ENCODE data around the gene STIM2.

STIM2 gene

DNA sequence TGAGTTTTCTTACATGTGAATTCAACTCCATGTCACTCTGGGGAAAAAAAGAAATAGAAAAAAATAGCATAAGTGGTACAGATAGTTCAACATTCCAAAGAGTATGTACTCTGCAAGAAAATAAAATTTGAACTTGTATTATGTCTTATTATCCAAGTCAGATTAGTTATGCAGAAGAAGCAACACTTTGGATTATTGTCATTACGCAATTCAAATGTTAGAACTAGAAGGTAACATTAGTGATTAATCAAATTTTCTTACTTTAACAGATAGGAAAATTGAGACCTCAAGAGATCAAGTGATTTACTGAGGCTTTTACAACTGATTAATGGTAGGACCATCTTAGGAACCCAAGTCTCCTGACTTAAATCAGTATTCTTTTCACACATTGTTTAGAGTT is 159.1 kb downstream of the STIM2 start:
- H3K4me3 ChIP-seq (ENCODE audit: low read depth in 1 of 2, low read length in 2 of 2), result no peak overlapping the region
- no peak for DNase-seq
- no peak for TF ChIP-seq EZH2 (IDR thresholded peaks at IDR 0.05; ENCODE audit: borderline replicate concordance, low read depth, low read length, severe bottlenecking)
- TF ChIP-seq, protein P1, sequence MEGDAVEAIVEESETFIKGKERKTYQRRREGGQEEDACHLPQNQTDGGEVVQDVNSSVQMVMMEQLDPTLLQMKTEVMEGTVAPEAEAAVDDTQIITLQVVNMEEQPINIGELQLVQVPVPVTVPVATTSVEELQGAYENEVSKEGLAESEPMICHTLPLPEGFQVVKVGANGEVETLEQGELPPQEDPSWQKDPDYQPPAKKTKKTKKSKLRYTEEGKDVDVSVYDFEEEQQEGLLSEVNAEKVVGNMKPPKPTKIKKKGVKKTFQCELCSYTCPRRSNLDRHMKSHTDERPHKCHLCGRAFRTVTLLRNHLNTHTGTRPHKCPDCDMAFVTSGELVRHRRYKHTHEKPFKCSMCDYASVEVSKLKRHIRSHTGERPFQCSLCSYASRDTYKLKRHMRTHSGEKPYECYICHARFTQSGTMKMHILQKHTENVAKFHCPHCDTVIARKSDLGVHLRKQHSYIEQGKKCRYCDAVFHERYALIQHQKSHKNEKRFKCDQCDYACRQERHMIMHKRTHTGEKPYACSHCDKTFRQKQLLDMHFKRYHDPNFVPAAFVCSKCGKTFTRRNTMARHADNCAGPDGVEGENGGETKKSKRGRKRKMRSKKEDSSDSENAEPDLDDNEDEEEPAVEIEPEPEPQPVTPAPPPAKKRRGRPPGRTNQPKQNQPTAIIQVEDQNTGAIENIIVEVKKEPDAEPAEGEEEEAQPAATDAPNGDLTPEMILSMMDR (IDR thresholded peaks at IDR 0.05; ENCODE audit: borderline replicate concordance, extremely low read depth, low read length, poor library complexity, severe bottlenecking), result no peak
- peaks cover 61% of the 10 kb centered on the region for H3K36me3 ChIP-seq (ENCODE audit: insufficient read depth, low read length)
- H3K9ac ChIP-seq (ENCODE audit: low read depth, low read length), result no peak overlapping the region
- no peaks in the 10 kb centered on the region for H3K79me2 ChIP-seq (ENCODE audit: insufficient read depth, low read length)
- H3K27me3 ChIP-seq (ENCODE audit: insufficient read depth, low read length, poor library complexity), result no peaks in the 10 kb centered on the region
- H4K20me1 ChIP-seq (ENCODE audit: insufficient read depth, low read length), result no peaks in the 10 kb centered on the region; the same call in 1 of the 2 replicates
- no peak for ATAC-seq (ENCODE audit: insufficient read depth, low read depth)
- H3K4me1 ChIP-seq (ENCODE audit: insufficient read depth, low read length), result peaks cover 6% of the 10 kb centered on the region
- H3K9me3 ChIP-seq (ENCODE audit: insufficient read depth, low read length, severe bottlenecking), result no peaks in the 10 kb centered on the region
- H2AFZ ChIP-seq (ENCODE audit: low read depth, low read length), result no peak overlapping the region
- no peak overlapping the region for H3K4me2 ChIP-seq (ENCODE audit: insufficient read depth, low read length)
- no peak overlapping the region for H3K27ac ChIP-seq (ENCODE audit: low read length)

GRCh38 chr4:27020203-27020602 is 159.6 kb downstream of the STIM2 start:
- no peak overlapping the region for H3K9ac ChIP-seq (ENCODE audit: low read depth, low read length)

DNA sequence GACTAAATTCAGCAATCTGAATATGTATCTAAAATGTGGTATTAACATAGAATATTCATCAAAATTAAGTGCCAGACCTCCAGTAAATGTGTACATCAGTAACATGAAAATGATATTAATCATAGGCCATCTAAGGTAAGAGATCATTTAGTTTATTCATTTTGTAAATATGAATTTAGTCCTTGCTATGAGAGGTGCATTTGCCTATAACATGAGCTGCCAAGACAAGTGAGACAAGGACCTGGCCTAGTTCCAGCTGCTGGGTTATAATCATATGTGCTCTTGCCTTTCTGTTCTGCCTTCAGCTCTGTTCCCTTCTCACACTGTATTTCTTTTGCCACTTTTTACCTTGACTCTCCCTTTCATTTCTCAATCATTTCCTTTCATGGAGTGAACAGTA is 160.0 kb downstream of the STIM2 start:
- H3K9ac ChIP-seq (ENCODE audit: low read depth, low read length), result no peak overlapping the region
- H3K36me3 ChIP-seq (ENCODE audit: insufficient read depth, low read length), result peaks cover 61% of the 10 kb centered on the region
- H3K9me3 ChIP-seq (ENCODE audit: insufficient read depth, low read length, severe bottlenecking), result no peaks in the 10 kb centered on the region
- no peaks in the 10 kb centered on the region for H3K79me2 ChIP-seq (ENCODE audit: insufficient read depth, low read length)
- H3K27ac ChIP-seq (ENCODE audit: low read length), result no peak overlapping the region
- no peak overlapping the region for H3K4me3 ChIP-seq (ENCODE audit: low read depth in 1 of 2, low read length in 2 of 2)
- H4K20me1 ChIP-seq (ENCODE audit: insufficient read depth, low read length), result no peaks in the 10 kb centered on the region; the same call in 1 of the 2 replicates
- no peak overlapping the region for H2AFZ ChIP-seq (ENCODE audit: low read depth, low read length)
- ATAC-seq (ENCODE audit: insufficient read depth, low read depth), result no peak
- no peak overlapping the region for H3K4me2 ChIP-seq (ENCODE audit: insufficient read depth, low read length)
- H3K4me1 ChIP-seq (ENCODE audit: insufficient read depth, low read length), result no peaks in the 10 kb centered on the region
- no peak for DNase-seq
- no peak for TF ChIP-seq EZH2 (IDR thresholded peaks at IDR 0.05; ENCODE audit: borderline replicate concordance, low read depth, low read length, severe bottlenecking)
- TF ChIP-seq, protein P1 (IDR thresholded peaks at IDR 0.05; ENCODE audit: borderline replicate concordance, extremely low read depth, low read length, poor library complexity, severe bottlenecking), result no peak
- H3K27me3 ChIP-seq (ENCODE audit: insufficient read depth, low read length, poor library complexity), result no peaks in the 10 kb centered on the region

More at GRCh38 chr4:27020203-27020602, 159.6 kb downstream of the STIM2 start:
- ATAC-seq (ENCODE audit: insufficient read depth, low read depth) (no peak), DNase-seq (no peak)
- Histone ChIP-seq H3K4me1 (ENCODE audit: insufficient read depth, low read length) (peaks cover 2% of the 10 kb centered on the region; the same call in 1 of the 2 replicates), H3K4me3 (ENCODE audit: low read depth in 1 of 2, low read length in 2 of 2) (no peak overlapping the region), H3K27me3 (ENCODE audit: insufficient read depth, low read length, poor library complexity) (no peaks in the 10 kb centered on the region), H2AFZ (ENCODE audit: low read depth, low read length) (no peak overlapping the region), H3K9me3 (ENCODE audit: insufficient read depth, low read length, severe bottlenecking) (no peaks in the 10 kb centered on the region), H3K4me2 (ENCODE audit: insufficient read depth, low read length) (no peak overlapping the region), H3K79me2 (ENCODE audit: insufficient read depth, low read length) (no peaks in the 10 kb centered on the region), H4K20me1 (ENCODE audit: insufficient read depth, low read length) (no peaks in the 10 kb centered on the region; the same call in 1 of the 2 replicates), H3K36me3 (ENCODE audit: insufficient read depth, low read length) (peaks cover 61% of the 10 kb centered on the region), H3K27ac (ENCODE audit: low read length) (no peak overlapping the region)
- TF ChIP-seq EZH2 (IDR thresholded peaks at IDR 0.05; ENCODE audit: borderline replicate concordance, low read depth, low read length, severe bottlenecking), result no peak
- TF ChIP-seq, protein P1 (IDR thresholded peaks at IDR 0.05; ENCODE audit: borderline replicate concordance, extremely low read depth, low read length, poor library complexity, severe bottlenecking), result no peak

- no peaks in the 10 kb centered on the region for H3K4me1 ChIP-seq (ENCODE audit: insufficient read depth, low read length)
- H3K9me3 ChIP-seq (ENCODE audit: insufficient read depth, low read length, severe bottlenecking), result no peaks in the 10 kb centered on the region
- DNase-seq (no peak), ATAC-seq (ENCODE audit: insufficient read depth, low read depth) (no peak)
- TF ChIP-seq, protein P1 (IDR thresholded peaks at IDR 0.05; ENCODE audit: borderline replicate concordance, extremely low read depth, low read length, poor library complexity, severe bottlenecking), result no peak
- no peak for TF ChIP-seq EZH2 (IDR thresholded peaks at IDR 0.05; ENCODE audit: borderline replicate concordance, low read depth, low read length, severe bottlenecking)
- H3K27me3 ChIP-seq (ENCODE audit: insufficient read depth, low read length, poor library complexity), result no peaks in the 10 kb centered on the region
- no peak overlapping the region for H3K4me2 ChIP-seq (ENCODE audit: insufficient read depth, low read length)
- H3K36me3 ChIP-seq (ENCODE audit: insufficient read depth, low read length), result peaks cover 47% of the 10 kb centered on the region
- no peak overlapping the region for H3K9ac ChIP-seq (ENCODE audit: low read depth, low read length)
- H3K79me2 ChIP-seq (ENCODE audit: insufficient read depth, low read length), result no peaks in the 10 kb centered on the region
- no peak overlapping the region for H3K4me3 ChIP-seq (ENCODE audit: low read depth in 1 of 2, low read length in 2 of 2)
- H3K27ac ChIP-seq (ENCODE audit: low read length), result no peak overlapping the region
- H2AFZ ChIP-seq (ENCODE audit: low read depth, low read length), result no peak overlapping the region
- no peaks in the 10 kb centered on the region; the same call in 1 of the 2 replicates for H4K20me1 ChIP-seq (ENCODE audit: insufficient read depth, low read length)
Observed at GRCh38 chr4:27022963-27023362, 162.3 kb downstream of the STIM2 start.

Data from DND-41 (cell line).